ENCODE data around the gene SENP8.

DNA sequence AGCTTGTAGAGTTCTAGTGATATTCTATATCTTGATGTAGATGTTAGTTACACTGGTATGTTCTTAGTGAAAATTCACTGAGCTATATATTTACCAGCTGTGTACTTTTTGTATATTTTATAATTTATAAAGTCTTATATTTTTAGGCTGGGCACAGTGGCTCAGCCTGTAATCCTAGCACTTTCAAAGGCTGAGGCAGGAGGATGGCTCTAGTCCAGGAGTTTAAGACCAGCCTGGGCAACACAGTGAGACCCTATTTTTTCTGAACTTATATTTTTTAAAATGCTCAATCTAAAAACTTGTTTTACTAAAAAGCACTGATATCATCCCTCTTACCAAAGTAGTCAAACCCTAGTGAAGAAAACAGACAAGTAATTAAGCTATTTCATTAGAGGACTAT lies 5.4 kb upstream of the SENP8 start:
- no peak for TF ChIP-seq EZH2 (IDR thresholded peaks at IDR 0.05; ENCODE audit: borderline replicate concordance, low read depth, low read length, poor library complexity, severe bottlenecking)
- TF ChIP-seq, protein P1, sequence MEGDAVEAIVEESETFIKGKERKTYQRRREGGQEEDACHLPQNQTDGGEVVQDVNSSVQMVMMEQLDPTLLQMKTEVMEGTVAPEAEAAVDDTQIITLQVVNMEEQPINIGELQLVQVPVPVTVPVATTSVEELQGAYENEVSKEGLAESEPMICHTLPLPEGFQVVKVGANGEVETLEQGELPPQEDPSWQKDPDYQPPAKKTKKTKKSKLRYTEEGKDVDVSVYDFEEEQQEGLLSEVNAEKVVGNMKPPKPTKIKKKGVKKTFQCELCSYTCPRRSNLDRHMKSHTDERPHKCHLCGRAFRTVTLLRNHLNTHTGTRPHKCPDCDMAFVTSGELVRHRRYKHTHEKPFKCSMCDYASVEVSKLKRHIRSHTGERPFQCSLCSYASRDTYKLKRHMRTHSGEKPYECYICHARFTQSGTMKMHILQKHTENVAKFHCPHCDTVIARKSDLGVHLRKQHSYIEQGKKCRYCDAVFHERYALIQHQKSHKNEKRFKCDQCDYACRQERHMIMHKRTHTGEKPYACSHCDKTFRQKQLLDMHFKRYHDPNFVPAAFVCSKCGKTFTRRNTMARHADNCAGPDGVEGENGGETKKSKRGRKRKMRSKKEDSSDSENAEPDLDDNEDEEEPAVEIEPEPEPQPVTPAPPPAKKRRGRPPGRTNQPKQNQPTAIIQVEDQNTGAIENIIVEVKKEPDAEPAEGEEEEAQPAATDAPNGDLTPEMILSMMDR (conservative IDR thresholded peaks at IDR 0.05; ENCODE audit: low read depth, low read length): no peak

Data from A673 (cell line).